UCSD-AML1 (cell line): ENCODE measurements around the gene CLRN2.
"Not testable (repeated sequence)": the region's sequence is repeated elsewhere in the genome, so short reads cannot be mapped to it uniquely, and the experiment has no call there.

Experiments used
- DNase-seq: peaks from one replicate; lab custom pipeline; 2025; ENCODE audit not compliant: unreplicated experiment; lab: John Stamatoyannopoulos, UW

Gene CLRN2

DNA sequence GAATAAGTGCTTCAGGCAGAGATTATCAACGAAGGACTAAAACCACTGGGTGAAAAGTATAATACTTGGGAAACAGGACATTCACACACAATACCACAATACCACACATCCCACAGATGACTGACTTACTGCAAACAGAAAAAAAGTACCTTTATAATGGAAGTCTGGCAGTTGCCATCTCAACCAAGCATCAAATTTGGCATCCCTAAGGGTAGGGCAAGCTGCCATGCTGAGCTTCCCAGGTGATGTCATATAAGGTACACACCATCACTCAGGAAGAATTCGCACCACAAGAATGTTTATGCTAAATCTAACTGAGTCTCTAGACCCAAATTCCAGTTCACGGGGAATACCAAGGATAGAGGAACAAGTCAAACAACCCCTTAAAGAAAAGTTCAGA, 12.2 kb upstream of the CLRN2 start:
- no peak for DNase-seq

- no peak for DNase-seq
Measured at GRCh38 chr4:17504081-17504480, 10.9 kb upstream of the CLRN2 start.

- no peak for DNase-seq
Measured at GRCh38 chr4:17510582-17510981, 4.4 kb upstream of the CLRN2 start.

DNA sequence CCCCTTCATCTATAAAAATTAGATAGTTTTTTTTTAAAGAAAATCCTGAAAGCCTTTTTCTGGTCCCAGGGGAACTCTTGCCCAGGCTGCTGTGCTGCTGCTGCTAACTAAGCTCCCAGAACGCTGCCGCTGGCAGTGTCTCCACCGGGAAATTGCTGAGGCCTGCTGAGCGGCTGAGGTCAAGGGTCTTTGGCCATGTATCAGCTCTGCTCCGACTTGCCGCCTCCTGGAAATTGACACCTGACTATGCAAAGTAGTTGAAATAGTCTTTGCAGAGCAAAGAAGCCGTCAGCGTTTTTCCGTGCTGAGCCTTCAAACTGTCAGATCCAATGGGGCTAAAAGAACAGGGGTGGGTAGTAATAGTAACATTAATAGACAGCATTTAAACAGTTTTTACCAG, 3.9 kb upstream of the CLRN2 start:
- no peak for DNase-seq

DNA sequence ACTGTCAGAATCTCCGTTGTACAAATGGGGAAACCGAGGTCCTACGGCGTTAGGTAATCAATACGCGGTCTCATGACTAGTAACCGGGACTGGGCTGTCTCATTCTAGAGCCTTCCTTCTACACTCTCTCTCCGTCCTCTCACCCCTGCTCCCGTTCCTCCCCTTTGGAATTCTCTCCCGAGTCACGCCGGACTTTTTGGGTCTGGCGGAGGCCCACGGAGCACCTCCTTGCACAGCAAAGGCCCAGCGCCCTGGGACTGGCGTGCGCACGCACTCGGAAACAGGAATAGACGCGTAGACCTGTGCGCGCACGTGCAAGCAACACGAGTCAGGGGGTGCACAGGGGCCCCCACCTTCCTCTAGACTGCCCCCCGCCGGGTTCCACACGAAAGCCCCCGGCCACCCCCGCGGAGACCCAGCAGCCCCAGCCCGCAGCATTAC, 3.4 kb upstream of the CLRN2 start:
- DNase-seq, result peak; percentile 64

DNA sequence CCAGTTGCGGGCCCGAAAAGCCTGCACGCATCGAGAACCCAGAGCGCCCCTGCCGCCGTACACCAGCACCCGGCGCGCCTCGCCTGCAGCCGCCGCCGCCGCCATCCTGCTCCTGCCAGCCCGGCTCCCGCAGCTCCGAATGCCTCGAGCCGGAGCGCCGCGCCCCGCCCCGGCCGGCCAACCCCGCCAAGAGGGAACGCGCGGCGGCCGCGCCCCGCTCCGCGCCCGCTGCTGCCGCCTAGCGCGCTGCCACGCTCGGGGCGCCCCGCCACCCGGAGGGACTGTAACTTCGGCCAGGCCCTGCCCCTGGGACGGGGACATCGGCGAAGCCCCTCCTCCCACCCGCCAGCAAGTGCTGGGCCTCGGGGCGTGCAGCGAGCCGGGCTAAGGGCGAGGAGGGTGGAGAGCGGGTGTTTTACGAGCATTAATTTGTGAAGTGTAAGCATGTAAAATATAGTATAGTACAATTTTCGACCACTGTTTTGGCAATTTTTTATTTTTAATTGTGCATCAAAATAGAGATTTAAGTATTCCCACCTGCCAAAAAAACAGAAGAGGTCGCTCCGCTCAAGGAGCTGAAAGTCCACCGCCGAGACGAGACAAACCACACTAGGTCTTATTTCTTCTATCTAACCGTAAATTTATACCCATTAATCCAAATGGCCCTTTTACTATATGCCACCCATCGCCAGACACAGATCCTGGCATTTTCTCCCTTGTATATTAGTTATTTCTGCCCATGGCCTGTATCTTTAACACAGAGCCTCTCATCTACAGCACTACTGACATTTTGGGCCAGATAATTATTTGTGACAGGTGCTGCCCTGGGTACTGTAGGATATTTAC, 2.8 kb upstream of the CLRN2 start, which contains the start of gene QDPR:
Gene QDPR, minus strand, starts transcription at position 141 of the 846 bp plus-strand sequence. Its CDS starts 36 bp downstream, at position 105.
- DNase-seq, result peak; percentile 89

- DNase-seq, result no peak
Measured at GRCh38 chr4:17512973-17513665, 1.8 kb upstream of the CLRN2 start.

DNA sequence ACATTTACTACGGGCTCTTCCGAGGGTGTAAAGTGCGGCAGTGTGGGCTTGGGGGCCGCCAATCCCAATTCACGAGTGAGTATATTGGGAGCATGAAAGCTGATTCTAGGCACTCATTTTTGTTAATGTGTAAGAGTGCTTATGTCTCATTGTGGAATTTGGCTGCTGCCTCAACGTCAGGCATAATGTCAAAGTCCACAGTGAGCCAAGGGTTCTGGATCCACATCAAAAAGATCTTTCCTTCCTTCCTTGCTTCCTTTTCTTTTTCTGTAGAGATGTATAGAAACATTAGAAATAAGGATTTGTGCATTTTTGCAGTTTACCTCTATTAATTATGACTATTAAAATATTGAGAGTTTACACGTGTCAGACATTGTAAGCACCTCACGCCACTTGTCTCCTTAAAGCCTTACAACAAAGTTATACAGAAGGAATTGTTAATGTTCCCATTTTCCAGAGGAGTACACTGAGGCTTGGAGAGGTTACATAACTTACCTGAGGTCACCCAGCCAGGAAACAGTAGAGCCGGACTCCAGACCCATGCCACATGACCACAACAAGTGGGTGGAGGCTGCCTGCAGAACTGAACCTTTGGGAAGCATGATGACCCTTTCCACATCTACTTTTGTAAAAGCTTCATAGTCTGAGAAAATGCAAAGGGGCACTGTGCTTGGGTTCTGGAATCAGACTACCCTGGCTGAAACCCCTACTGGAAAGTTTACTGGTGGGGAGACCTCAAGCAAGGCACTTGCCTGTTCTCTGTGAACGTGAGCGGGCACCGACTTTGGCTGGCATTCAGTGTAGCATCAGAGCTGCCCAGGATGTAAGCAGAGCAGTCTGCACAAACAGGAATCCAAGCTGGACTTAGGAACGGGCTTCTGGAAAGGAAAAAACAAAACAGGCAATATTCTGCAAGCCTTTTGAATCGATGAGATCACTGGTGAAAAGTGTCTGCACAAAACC, 761 bp downstream of the CLRN2 start:
- DNase-seq, result no peak

DNA sequence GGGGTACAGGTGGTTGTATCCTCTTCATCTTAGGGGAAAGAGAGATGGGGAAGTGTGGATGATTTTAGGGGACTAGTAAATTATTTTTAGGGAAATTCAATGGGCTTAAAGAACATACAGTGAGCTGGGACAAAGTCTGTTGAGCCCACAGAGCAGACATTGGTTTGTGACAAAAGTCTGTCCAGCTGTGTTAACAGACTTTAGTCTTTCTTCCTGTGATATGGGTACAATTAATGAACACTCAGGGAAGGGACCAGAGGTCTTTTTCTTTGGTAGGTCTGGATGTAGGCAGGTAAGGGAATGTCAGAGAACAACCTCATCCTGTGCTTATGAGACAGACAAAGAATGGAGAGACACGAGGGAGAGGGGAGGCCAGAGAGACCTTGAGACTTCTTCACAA, 2.0 kb downstream of the CLRN2 start:
- DNase-seq, result no peak

DNA sequence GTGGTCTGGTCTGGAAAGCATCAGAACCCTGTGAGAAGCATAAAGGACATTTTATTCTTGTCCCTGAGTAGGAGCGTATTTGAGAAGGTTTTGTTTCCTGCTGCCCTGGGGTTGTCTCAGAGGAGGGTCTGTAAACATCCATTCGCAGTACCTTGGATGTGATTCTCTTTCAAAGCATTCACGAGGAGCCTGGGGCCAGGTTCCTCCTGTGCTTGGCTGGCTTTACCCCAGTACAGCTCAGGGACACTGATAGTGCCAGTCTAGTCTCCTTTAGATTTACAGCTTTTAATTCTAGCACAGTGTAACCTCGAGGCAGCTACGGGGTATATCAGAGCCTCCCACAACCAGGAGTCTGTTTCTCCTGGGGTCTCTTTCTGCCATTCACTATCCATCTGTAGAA, 2.7 kb downstream of the CLRN2 start:
- DNase-seq, result no peak

- DNase-seq, result no peak
Measured at GRCh38 chr4:17521595-17521994, 6.6 kb downstream of the CLRN2 start.

DNA sequence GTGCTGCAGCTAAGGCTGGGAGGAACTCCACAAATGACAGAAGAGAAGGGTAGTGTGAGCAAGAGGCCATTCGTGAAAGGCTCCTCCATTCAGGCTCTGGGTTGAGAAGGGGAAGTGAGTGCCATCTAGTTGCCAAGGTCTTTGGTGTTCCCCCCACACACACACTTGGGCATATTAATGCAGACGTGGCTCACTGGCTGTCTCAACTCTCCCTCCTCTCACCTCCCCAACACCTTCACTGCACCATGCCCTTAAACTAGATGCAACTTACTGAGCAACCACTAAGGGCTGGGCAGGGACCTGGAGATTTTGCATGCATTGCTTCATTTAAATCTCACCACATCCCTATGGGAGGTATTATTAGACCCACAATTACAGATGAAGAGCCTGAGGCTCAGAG, 8.7 kb downstream of the CLRN2 start:
- DNase-seq, result no peak

GRCh38 chr4:17526695-17527477, 11.9 kb downstream of the CLRN2 start:
- no peak for DNase-seq

DNA sequence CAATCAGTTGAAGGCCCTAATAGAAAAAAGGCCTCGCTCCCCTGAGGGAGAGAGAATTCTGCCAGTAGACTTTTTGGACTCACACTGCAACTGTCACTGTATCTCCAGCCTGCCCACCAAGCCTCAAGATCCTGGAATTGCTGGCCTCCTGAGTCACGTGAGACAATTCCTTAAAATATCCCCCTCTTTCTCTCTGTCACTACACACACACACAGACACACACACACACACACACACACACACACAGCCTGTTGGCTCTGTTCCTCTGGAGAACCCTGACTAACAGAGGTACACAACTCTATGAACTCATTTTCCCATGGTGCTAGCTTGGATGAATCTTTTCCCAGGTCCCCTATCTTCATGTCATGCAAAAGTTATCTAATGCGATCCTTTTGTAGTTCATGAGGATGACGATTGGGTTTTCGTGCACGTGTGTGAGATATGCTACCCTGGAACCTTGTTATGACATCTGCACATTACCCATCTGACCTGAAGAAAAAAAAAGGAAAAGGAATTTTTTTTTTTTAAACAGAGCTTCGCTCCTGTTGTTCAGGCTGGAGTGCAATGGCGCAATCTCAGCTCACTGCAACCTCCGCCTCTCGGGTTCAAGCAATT, 13.7 kb downstream of the CLRN2 start:
- no peak for DNase-seq

GRCh38 chr4:17531538-17532285, 16.7 kb downstream of the CLRN2 start:
- no peak for DNase-seq

GRCh38 chr4:17534705-17535104, 19.7 kb downstream of the CLRN2 start:
- DNase-seq, result no peak

- DNase-seq, result no peak
Measured at GRCh38 chr4:17535242-17535641, 20.3 kb downstream of the CLRN2 start.

GRCh38 chr4:17535906-17536305, 20.9 kb downstream of the CLRN2 start:
- DNase-seq, result no peak

DNA sequence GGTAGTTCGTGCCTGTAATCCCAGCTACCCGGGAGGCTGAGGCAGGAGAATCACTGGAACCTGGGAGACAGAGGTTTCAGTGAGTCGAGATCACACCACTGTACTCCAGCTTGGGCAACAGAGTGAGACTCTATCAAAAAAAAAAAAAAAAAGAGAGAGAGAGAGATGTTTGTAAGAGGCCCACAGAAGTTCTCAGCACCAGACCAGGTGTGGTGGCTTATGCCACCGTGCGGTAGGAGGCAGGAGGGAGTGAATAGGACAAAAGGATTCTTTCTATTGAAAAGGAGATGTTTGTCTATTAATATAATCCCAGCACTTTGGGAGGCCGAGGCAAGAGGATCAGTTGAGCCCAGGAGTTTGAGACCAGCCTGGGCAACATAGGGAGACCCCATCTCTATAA, 22.1 kb downstream of the CLRN2 start:
- not testable (repeated sequence) for DNase-seq
